AG04450 (cell line): ENCODE data around the gene HTATIP2. TPM values are rescaled to one million over a fixed set of nuclear protein-coding genes. Genes with fewer than 3 reads are reported as not detected.
A peak's percentile ranks its signal among the peaks of the same experiment; 100 is the strongest.
"Not testable (repeated sequence)": the region's sequence is repeated elsewhere in the genome, so short reads cannot be mapped to it uniquely, and the experiment has no call there.

Experiments
- CTCF ChIA-PET: fragments of 300-600, 350-600 bp; formaldehyde crosslinking; extraction: SDS; loops from one replicate; lab custom pipeline; 2022; ENCODE audit warnings: antibody characterized with exemption, inconsistent platforms; lab: Charles Lee
- POLR2A ChIA-PET: fragments of 350-600 bp; formaldehyde crosslinking; extraction: SDS; loops from one replicate; lab custom pipeline; 2021; ENCODE audit warnings: antibody characterized with exemption, inconsistent platforms; lab: Yijun Ruan, JAX
- DNase-seq: peaks from one replicate; pipeline ENCODE4 v3.0.0-alpha.2; 2011; ENCODE audit warnings: low read depth, low spot score
- H3K27ac ChIP-seq: one replicate; pipeline ENCODE4 v1.5.1; 2012; ENCODE audit warnings: low read depth, low read length, control low read depth
- H3K27me3 ChIP-seq: one replicate; pipeline ENCODE4 v1.6.0; 2012; ENCODE audit warnings: low read length; ENCODE audit not compliant: control insufficient read depth, insufficient read depth
- H3K4me3 ChIP-seq: 2 replicates; pipeline ENCODE4 v1.5.1; 2011; ENCODE audit warnings: mild to moderate bottlenecking, low read depth, low read length, control low read depth
- H3K9me3 ChIP-seq: 2 replicates; pipeline ENCODE4 v1.5.1; 2012; ENCODE audit warnings: low read length; ENCODE audit not compliant: control insufficient read depth, insufficient read depth
- CTCF ChIP-seq: IDR thresholded peaks from 2 replicates; pipeline ENCODE4 v1.5.1; 2011; ENCODE audit warnings: low read depth, low read length, control low read depth, inconsistent platforms
- polyA plus RNA-seq: library from polyadenylated mRNA; depleted of rRNA; stranded (reverse); fragments of >200 nt; gene quantifications from 2 replicates; pipeline ENCODE4 v1.2.3, GENCODE V29; 2011

The HTATIP2 gene
- polyA plus RNA-seq, 1 experiment = 39.8 TPM

GRCh38 chr11:20362481-20362880 lies 1.0 kb upstream of the HTATIP2 start:
- ChIA-PET POLR2A (no interaction called here), CTCF (interaction anchor here (1.5 to 4.2 kb wide), 2 partner anchors 9 to 81 kb away, joined by 3 to 16 read pairs; no protein-coding TSS in a partner anchor)
- Histone ChIP-seq H3K27ac (no peak overlapping the region), H3K4me3 (no peak overlapping the region), H3K9me3 (no peaks in the 10 kb centered on the region), H3K27me3 (no peaks in the 10 kb centered on the region)
- DNase-seq = no peak
- TF ChIP-seq CTCF = no peak

GRCh38 chr11:20363149-20363499 lies 390 bp upstream of the HTATIP2 start:
- POLR2A ChIA-PET = no interaction called here
- CTCF ChIA-PET = interaction anchor here (0.7 to 4.2 kb wide), 4 partner anchors 9 to 247 kb away, joined by 3 to 16 read pairs (median 4); no protein-coding TSS in a partner anchor
- Histone ChIP-seq H3K9me3 (no peaks in the 10 kb centered on the region), H3K27ac (no peak overlapping the region), H3K27me3 (no peaks in the 10 kb centered on the region), H3K4me3 (peak overlapping the region; percentile 63)
- no peak for DNase-seq
- TF ChIP-seq CTCF = no peak

GRCh38 chr11:20364341-20364792 lies 853 bp downstream of the HTATIP2 start:
- ChIA-PET CTCF (interaction anchor here (1.1 to 4.2 kb wide), 5 partner anchors 9 to 245 kb away, joined by 4 to 16 read pairs (median 5); no protein-coding TSS in a partner anchor), POLR2A (no interaction called here)
- no peak for TF ChIP-seq CTCF
- H3K9me3 ChIP-seq = no peaks in the 10 kb centered on the region
- no peaks in the 10 kb centered on the region for H3K27me3 ChIP-seq
- DNase-seq = no peak
- H3K27ac ChIP-seq = peak overlapping the region; percentile 42
- H3K4me3 ChIP-seq = peak overlapping the region; percentile 63

GRCh38 chr11:20365465-20365864 lies 2.0 kb downstream of the HTATIP2 start:
- POLR2A ChIA-PET, H3K4me3 ChIP-seq, H3K9me3 ChIP-seq, DNase-seq, H3K27me3 ChIP-seq: not testable (repeated sequence)
- CTCF ChIA-PET = interaction anchor here (4.2 kb wide), 1 partner anchor 12 kb away, joined by 16 read pairs; no protein-coding TSS in a partner anchor
- peak overlapping the region; percentile 4 for H3K27ac ChIP-seq

GRCh38 chr11:20367313-20367948 lies 3.9 kb downstream of the HTATIP2 start:
- peak overlapping the region; percentile 91 for H3K27ac ChIP-seq
- ChIA-PET CTCF (interaction anchor here (0.8 to 3.2 kb wide), 5 partner anchors 13 to 243 kb away, joined by 3 to 26 read pairs (median 4); no protein-coding TSS in a partner anchor), POLR2A (interaction anchor here (1.0 kb wide), 2 partner anchors 19 to 54 kb away, joined by 3 read pairs; no protein-coding TSS in a partner anchor)
- no peak for TF ChIP-seq CTCF
- no peaks in the 10 kb centered on the region for H3K9me3 ChIP-seq
- DNase-seq = peak; percentile 58
- H3K27me3 ChIP-seq = no peaks in the 10 kb centered on the region
- H3K4me3 ChIP-seq = peak overlapping the region; percentile 38
